ENCODE data around the gene SLAMF9. TPM values are rescaled to one million over a fixed set of nuclear protein-coding genes. Genes with fewer than 3 reads are reported as not detected.

The SLAMF9 gene
- total RNA-seq, 1 donor from 2014 or later: 16.6 TPM

GRCh38 chr1:159981351-159982055 lies 27.5 kb upstream of the SLAMF9 start:
- no peak overlapping the region for H3K4me3 ChIP-seq (ENCODE audit: low read depth, low read length)
- no peak for FAIRE-seq
- peaks cover 18% of the 10 kb centered on the region for H3K36me3 ChIP-seq (ENCODE audit: control insufficient read depth, insufficient read depth, low read length)
- DNase-seq (ENCODE audit: low read depth): no peak
- TF ChIP-seq CTCF (IDR thresholded peaks at IDR 0.05; ENCODE audit: insufficient read depth, low read length, severe bottlenecking): no peak
- H3K27me3 ChIP-seq (ENCODE audit: control insufficient read depth, insufficient read depth, low read length): no peaks in the 10 kb centered on the region

- Histone ChIP-seq H3K27me3 (ENCODE audit: control insufficient read depth, insufficient read depth, low read length) (no peaks in the 10 kb centered on the region), H3K4me3 (ENCODE audit: low read depth, low read length) (no peak overlapping the region), H3K36me3 (ENCODE audit: control insufficient read depth, insufficient read depth, low read length) (peaks cover 18% of the 10 kb centered on the region)
- DNase-seq (ENCODE audit: low read depth) (no peak), FAIRE-seq (no peak)
- TF ChIP-seq CTCF (IDR thresholded peaks at IDR 0.05; ENCODE audit: insufficient read depth, low read length, severe bottlenecking): no peak
Observed at GRCh38 chr1:159980786-159981185, 26.7 kb upstream of the SLAMF9 start.

GRCh38 chr1:159980076-159980475 lies 26.0 kb upstream of the SLAMF9 start:
- DNase-seq (ENCODE audit: low read depth) (no peak), FAIRE-seq (no peak)
- no peak for TF ChIP-seq CTCF (IDR thresholded peaks at IDR 0.05; ENCODE audit: insufficient read depth, low read length, severe bottlenecking)
- Histone ChIP-seq H3K4me3 (ENCODE audit: low read depth, low read length) (no peak overlapping the region), H3K36me3 (ENCODE audit: control insufficient read depth, insufficient read depth, low read length) (peaks cover 18% of the 10 kb centered on the region), H3K27me3 (ENCODE audit: control insufficient read depth, insufficient read depth, low read length) (no peaks in the 10 kb centered on the region)

GRCh38 chr1:159979257-159979656 lies 25.2 kb upstream of the SLAMF9 start:
- Histone ChIP-seq H3K4me3 (ENCODE audit: low read depth, low read length) (no peak overlapping the region), H3K36me3 (ENCODE audit: control insufficient read depth, insufficient read depth, low read length) (peaks cover 21% of the 10 kb centered on the region), H3K27me3 (ENCODE audit: control insufficient read depth, insufficient read depth, low read length) (no peaks in the 10 kb centered on the region)
- FAIRE-seq: no peak
- no peak for TF ChIP-seq CTCF (IDR thresholded peaks at IDR 0.05; ENCODE audit: insufficient read depth, low read length, severe bottlenecking)
- DNase-seq (ENCODE audit: low read depth): no peak

GRCh38 chr1:159978107-159978398 lies 24.0 kb upstream of the SLAMF9 start:
- TF ChIP-seq CTCF (IDR thresholded peaks at IDR 0.05; ENCODE audit: insufficient read depth, low read length, severe bottlenecking): no peak
- FAIRE-seq (no peak), DNase-seq (ENCODE audit: low read depth) (no peak)
- no peak overlapping the region for H3K4me3 ChIP-seq (ENCODE audit: low read depth, low read length)
- peaks cover 25% of the 10 kb centered on the region for H3K36me3 ChIP-seq (ENCODE audit: control insufficient read depth, insufficient read depth, low read length)
- H3K27me3 ChIP-seq (ENCODE audit: control insufficient read depth, insufficient read depth, low read length): no peaks in the 10 kb centered on the region

All from bronchial epithelial cell (primary cell).